ENCODE measurements around the gene ZNF853. TPM values are rescaled to one million over a fixed set of nuclear protein-coding genes. Genes with fewer than 3 reads are reported as not detected.
A peak's percentile ranks its signal among the peaks of the same experiment; 100 is the strongest.
"Not testable (repeated sequence)": the region's sequence is repeated elsewhere in the genome, so short reads cannot be mapped to it uniquely, and the experiment has no call there.

ZNF853 gene
- 1 to 10 TPM; 2.2 to 3.5 (median 3.0) TPM for total RNA-seq

DNA sequence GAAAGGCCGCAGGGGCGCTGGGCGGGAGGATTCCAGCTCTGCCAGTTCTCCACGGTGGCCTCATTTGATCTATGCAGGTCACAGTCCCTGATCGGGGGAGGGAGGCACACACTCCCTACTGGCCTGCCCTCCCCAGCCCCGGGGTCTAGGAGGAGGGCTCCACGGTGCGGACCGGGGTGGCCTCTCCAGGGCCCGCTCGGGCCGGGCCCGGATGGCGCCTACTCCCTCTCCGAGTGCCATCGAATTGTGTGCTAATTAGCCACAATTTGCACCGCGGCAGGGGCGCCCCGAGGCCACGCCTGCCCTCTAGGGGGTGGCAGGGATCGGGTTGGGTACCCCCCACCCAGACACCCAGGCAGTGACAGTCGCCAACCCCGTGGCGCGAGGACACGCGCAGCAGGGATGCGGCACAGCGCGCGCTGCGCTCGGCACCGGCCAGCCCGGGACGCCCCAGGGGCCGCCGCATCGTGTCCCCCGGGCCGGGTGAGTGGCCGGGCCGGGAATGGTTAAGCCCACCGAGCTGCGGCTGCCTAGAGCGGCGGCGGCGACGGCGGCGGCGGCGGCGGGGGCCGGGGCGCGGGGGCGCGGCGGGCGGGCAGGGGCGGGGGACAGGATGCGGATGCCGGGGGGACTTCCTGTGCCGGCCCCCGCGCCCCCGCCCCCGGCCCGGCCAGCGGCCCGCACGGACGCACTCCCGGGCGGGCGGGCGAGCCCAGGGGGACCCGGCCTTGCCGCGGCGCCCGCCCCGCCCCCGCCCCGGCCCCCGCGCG lies at the start of gene ZNF853:
ZNF853 (plus strand) TSS at position 658 of the 770 bp plus-strand sequence. CDS start 565 bp downstream, outside the sequence.
- no peaks in the 10 kb centered on the region for H3K36me3 Mint-ChIP-seq (ENCODE audit: insufficient read depth)
- peak within 1 kb of the TSS; percentile 78 for H3K4me3 Mint-ChIP-seq
- H3K27me3 Mint-ChIP-seq (ENCODE audit: low read depth), result peaks cover 7% of the 10 kb centered on the region
- ATAC-seq (peak; percentile 59 to 65), DNase-seq (no peak)
- H3K9me3 Mint-ChIP-seq, result no peaks in the 10 kb centered on the region
- peaks cover 15% of the 10 kb centered on the region for H3K4me1 Mint-ChIP-seq (ENCODE audit: low read depth)

DNA sequence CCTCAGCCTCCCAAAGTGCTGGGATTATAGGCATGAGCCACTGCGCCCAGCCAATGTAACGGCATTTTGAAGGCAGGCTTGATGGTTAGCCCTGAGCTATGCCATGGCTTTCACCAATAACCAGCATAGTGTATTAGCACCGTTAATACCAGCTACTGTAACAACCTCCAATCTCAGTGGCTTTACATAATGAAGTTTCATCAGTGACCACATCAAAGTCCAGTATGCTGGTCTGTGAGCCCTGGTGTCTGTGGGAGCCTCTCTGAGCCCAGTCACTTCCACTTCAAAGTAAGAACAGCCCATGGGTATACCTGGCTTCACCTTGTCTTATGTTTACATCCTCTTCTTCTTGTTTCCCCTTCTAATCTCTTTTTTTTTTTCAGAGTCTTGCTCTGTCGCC lies 49.8 kb upstream of the ZNF853 start:
- DNase-seq (no peak), ATAC-seq (no peak)
- Mint-ChIP-seq H3K36me3 (ENCODE audit: insufficient read depth) (no peaks in the 10 kb centered on the region), H3K27me3 (ENCODE audit: low read depth) (peaks cover 2% of the 10 kb centered on the region), H3K4me1 (ENCODE audit: low read depth) (no peaks in the 10 kb centered on the region), H3K9me3 (no peaks in the 10 kb centered on the region), H3K4me3 (no peak overlapping the region)

DNA sequence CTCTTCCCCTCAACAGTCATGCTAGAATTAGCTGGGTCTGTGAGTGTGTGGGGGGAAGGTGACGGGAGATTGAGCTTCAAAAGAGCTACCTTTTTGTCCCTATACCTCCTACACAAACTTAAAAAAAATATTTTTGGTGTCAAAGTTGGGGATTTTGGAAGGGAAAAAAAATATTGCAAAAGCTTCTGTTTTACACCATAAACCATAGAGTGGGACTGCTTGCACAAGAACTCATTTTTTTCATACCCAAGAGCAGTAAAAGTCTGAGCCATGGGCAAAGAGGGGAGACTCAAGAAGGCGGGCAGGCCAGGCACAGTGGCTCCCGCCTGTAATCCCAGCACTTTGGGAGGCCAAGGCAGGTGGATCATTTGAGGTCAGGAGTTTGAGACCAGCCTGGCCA lies 47.5 kb upstream of the ZNF853 start:
- H3K27me3 Mint-ChIP-seq (ENCODE audit: low read depth), result peaks cover 6% of the 10 kb centered on the region
- H3K36me3 Mint-ChIP-seq (ENCODE audit: insufficient read depth), result no peaks in the 10 kb centered on the region
- no peak for DNase-seq
- no peak overlapping the region for H3K4me3 Mint-ChIP-seq
- no peaks in the 10 kb centered on the region for H3K4me1 Mint-ChIP-seq (ENCODE audit: low read depth)
- H3K9me3 Mint-ChIP-seq, result no peaks in the 10 kb centered on the region
- no peak for ATAC-seq

DNA sequence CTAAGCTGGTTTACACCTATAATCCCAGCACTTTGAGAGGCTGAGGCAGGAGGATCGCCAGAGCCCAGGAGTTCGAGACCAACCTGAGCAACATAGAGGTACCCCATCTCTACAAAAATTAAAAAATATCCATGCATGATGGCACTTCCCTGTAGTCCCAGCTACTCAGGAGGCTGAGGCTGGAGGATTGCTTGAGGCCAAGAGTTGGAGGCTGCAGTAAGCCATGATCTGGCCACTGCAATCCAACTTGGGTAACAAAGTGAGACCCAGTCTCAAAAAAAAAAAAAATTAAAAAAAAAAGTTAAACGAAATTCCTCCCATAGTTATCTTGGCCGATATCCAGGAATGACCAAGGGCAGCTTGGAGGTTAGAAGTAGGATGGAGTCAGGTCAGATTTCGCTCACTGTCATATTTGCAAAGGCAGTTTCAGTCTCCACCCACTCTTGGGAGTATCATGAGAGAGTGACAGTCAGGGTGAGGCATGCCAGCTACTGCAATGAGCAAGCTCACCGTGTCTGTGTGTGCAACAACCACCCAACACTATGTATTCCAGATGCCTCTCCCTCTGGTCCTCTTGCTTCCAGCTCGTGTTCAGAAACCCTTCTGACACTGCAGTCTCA lies 44.1 kb upstream of the ZNF853 start:
- no peaks in the 10 kb centered on the region for H3K36me3 Mint-ChIP-seq (ENCODE audit: insufficient read depth)
- H3K9me3 Mint-ChIP-seq, result no peaks in the 10 kb centered on the region
- DNase-seq, result no peak
- H3K4me1 Mint-ChIP-seq (ENCODE audit: low read depth), result no peaks in the 10 kb centered on the region
- peak in 1 of 2 donors; percentile 50 for ATAC-seq
- H3K27me3 Mint-ChIP-seq (ENCODE audit: low read depth), result peaks cover 7% of the 10 kb centered on the region
- H3K4me3 Mint-ChIP-seq, result no peak overlapping the region

DNA sequence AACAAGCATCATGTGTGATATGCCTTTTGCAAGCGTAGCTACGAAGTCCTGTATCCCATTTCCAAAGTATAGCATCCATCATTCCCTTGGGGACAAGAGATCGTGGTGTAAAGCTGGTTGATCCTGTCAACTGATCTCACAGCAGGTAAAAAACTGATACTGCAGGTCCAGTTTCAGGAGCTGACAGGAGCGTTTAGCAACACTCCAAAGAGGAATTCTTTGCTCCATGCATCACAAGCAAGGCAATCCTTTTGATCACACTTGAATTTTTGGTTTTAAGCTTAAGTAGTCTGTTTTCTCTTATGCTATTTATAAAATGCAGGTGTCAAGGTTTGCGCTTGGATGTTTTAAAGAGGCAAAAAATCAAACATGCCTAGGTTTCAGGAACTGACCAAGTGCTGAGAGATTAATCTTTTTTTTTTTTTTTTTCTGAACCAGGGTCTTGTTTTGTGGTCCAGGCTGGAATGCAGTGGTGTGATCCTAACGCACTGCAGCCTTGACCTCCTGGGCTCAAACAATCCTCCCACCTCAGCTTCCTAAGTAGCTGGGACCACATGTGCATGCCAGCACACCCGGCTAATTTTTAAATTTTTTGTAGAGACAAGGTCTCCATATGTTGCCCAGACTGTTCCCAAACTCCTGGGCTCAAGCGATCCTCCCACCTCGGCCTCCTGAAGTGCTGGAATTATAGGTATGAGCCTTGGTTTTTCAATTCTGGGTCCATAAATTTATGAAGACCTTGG lies 40.0 kb upstream of the ZNF853 start:
- no peak for DNase-seq
- Mint-ChIP-seq H3K4me1 (ENCODE audit: low read depth) (no peaks in the 10 kb centered on the region), H3K27me3 (ENCODE audit: low read depth) (peaks cover 5% of the 10 kb centered on the region), H3K4me3 (no peak overlapping the region), H3K36me3 (ENCODE audit: insufficient read depth) (no peaks in the 10 kb centered on the region), H3K9me3 (no peaks in the 10 kb centered on the region)
- no peak for ATAC-seq

DNA sequence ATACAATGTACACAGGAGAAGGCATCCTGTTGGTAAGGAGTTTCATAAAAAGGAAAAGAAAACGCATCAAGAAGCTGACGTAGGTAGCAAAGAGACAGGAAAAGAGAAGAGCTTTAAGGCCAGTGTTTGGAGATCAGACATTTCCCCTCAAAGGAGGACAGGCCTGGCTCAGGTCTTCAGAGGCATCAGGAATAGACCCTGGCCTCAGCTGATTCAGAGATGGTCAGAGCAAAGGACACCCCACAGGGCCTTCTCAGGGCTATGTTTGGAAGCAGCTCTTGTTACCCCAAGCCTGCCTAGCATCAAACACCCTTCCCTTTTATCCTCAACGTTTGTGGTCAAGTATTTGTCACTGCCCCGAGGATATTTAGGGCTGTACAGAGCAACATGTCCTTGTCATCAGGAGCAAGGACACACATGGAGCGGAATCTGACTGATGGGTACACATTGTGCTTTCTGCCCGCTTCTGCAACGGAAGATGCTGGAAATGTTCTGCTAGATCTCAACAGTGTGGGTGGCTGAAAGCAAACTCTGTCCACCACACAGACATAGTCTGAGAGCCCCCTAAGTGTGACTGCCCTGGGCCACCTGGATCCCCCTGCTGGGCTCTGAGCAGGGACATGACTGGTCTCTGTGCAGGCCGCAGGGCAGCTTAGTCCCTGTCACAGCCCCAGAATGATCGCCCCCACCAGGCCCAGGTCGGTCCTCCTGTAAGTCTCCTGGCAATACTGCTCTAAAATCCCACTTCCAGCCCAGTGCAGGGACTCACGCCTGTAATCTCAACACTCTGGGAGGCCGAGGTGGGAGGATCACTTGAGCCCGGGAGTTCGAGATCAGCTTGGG lies 39.2 kb upstream of the ZNF853 start:
- no peak for ATAC-seq
- Mint-ChIP-seq H3K4me1 (ENCODE audit: low read depth) (no peaks in the 10 kb centered on the region), H3K27me3 (ENCODE audit: low read depth) (peaks cover 5% of the 10 kb centered on the region), H3K9me3 (no peaks in the 10 kb centered on the region), H3K4me3 (peak overlapping the region; percentile 70), H3K36me3 (ENCODE audit: insufficient read depth) (peaks cover 3% of the 10 kb centered on the region)
- DNase-seq, result no peak

DNA sequence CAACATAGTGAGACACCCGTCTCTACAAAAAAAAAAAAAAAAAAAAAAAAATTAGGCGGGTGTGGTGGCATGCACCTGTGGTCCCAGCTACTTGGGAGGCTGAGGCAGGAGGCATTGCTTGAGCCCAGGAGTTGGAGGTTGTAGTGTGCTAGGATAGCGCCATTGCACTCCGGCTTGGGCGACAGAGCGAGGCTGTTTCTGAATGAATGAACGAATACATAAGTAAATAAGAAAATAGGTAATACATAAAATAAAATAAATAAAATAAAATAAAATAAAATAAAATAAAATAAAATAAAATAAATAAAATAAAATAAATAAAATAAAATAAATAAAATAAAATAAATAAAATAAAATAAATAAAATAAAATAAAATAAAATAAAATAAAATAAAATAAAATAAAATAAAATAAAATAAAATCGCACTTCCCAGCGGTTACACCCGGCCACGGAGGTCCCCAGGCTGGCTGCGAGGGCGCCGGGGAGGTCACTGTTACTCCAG lies 38.5 kb upstream of the ZNF853 start:
- not testable (repeated sequence) for DNase-seq; H3K36me3 Mint-ChIP-seq (ENCODE audit: insufficient read depth); ATAC-seq; H3K9me3 Mint-ChIP-seq; H3K4me1 Mint-ChIP-seq (ENCODE audit: low read depth); H3K27me3 Mint-ChIP-seq (ENCODE audit: low read depth)
- H3K4me3 Mint-ChIP-seq, result peak overlapping the region; percentile 89

DNA sequence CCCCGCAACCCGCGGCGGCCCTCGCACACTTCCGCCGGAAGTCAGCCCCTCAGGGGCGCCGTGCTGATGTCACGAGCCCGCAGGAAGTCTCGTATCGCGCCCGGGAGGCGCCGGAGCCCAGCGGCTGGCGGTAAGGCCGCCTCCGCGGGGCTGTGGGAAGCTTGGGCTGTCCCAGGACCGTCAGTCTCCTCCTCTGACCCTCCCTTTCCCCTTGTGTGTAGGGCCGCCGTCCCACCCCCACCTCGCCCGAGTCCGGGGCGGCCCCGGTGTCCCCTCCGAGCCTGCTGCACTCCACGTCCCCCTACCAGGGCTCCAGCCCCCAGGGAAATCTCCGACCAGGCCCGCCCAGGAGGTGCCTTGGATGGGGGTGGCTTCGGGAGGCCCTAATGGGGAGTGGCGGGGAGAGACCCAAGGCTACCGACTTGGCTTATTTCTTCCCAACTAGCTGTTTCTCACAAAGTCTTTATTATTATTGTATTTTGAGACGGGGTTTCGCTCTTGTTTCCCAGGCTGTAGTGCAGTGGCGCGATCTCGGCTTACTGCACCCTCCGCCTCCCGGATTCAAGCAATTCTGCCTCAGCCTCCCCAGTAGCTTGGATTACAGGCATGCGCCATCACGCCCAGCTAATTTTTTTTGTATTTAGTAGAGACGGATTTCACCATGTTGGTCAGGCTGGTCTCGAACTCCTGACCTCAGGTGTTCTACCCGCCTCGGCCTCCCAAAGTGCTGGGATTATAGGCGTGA lies 37.9 kb upstream of the ZNF853 start, which contains the start of gene ZDHHC4:
ZDHHC4 (plus strand) TSS at position 86 of the 745 bp plus-strand sequence. CDS start 3,108 bp downstream, outside the sequence.
- Mint-ChIP-seq H3K27me3 (ENCODE audit: low read depth) (peaks cover 5% of the 10 kb centered on the region), H3K9me3 (no peaks in the 10 kb centered on the region), H3K4me1 (ENCODE audit: low read depth) (no peaks in the 10 kb centered on the region), H3K4me3 (peak within 1 kb of the TSS; percentile 89), H3K36me3 (ENCODE audit: insufficient read depth) (peaks cover 12% of the 10 kb centered on the region)
- DNase-seq (peak; percentile 81), ATAC-seq (peak; percentile 98)

DNA sequence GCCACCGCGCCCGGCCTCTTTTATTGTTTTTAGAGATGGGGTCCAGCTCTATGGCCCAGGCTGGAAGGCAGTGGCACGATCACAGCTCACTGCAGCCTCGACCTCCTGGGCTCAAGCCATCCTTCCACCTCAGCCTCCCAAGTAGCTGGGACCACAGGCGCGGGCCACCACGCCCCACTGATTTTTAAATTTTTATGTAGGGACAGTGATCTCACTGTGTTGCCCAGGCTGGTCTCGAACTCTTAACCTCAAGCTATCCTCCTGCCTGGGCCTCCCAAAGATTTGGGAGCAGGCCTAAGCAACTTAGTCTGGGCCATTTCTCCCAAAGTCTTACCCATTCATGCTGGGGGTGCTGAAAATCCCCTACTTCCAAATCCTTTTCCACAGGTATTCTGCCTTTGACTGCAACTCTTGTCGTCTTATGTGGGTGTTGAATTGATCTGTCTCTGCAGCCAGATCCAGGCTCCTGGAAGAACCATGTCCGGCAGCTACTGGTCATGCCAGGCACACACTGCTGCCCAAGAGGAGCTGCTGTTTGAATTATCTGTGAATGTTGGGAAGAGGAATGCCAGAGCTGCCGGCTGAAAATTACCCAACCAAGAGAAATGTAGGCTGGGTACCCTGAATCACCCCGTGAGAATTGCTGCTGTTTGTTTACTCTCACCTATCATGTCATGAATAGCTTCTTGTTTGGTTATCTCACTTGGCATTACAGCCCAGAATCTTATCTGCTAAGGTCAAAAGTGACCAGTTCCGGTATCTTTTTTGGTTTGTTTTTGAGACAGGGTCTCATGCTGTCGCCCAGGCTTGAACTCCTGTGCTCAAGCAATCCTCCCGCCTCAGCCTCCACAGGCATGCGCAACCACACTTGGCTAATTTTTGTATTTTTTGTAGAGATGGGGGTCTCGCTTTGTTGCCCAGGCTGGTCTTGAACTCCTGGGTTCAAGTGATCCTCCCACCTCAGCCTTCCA lies 37.0 kb upstream of the ZNF853 start:
- ATAC-seq, result no peak
- Mint-ChIP-seq H3K4me1 (ENCODE audit: low read depth) (no peaks in the 10 kb centered on the region), H3K36me3 (ENCODE audit: insufficient read depth) (peaks cover 12% of the 10 kb centered on the region), H3K4me3 (peak overlapping the region; percentile 89), H3K27me3 (ENCODE audit: low read depth) (no peaks in the 10 kb centered on the region), H3K9me3 (no peaks in the 10 kb centered on the region)
- DNase-seq, result no peak

DNA sequence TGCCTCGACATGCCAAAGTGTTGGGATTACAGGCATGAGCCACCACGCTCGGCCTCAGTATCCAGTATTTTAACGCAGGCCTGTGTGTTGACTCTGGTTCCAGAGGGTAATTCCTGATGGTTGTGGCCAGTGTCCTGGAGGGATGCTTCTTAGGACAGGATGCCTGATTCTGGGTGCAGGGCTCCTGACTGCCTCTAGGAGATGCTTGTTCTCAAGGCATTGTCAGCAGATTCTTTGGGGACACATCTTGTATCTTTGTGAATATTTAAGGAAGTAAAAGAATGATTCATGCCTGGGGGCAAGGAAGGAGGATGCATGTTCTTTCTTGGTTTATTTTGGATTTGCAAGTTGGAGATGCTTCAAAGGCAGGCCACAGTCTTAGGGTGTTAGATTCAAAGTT lies 36.0 kb upstream of the ZNF853 start:
- Mint-ChIP-seq H3K27me3 (ENCODE audit: low read depth) (no peaks in the 10 kb centered on the region), H3K4me3 (peak overlapping the region; percentile 89), H3K4me1 (ENCODE audit: low read depth) (no peaks in the 10 kb centered on the region), H3K9me3 (no peaks in the 10 kb centered on the region), H3K36me3 (ENCODE audit: insufficient read depth) (peaks cover 15% of the 10 kb centered on the region)
- ATAC-seq (no peak), DNase-seq (no peak)

DNA sequence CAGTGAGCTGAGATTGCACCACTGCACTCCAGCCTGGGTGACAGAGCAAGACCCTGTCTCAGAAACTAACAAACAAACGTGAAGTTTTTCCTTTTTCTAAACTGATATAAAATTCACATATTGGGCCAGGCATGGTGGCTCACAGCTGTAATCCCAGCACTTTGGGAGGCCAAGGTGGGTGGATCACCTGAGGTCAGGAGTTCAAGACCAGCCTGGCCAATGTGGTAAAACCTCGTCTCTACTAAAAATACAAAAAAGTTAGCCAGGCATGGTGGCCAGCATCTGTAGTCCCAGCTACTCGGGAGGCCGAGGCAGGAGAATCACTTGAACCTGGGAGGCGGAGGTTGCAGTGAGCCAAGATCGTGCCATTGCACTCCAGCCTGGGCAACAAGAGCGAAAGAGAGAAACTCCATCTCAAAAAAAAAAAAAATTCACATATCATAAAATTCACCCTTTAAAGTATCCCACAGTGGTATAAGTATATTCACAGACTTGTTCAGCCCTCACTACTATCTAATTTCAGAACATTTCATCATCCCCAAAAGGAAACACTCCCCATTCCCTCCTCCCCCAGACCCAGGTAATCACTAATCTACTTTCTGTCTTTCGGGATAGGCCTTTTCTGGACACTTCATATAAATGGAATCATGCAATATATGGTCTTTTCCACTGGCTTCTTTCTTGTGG lies 29.5 kb upstream of the ZNF853 start:
- H3K4me3 Mint-ChIP-seq; H3K9me3 Mint-ChIP-seq; H3K27me3 Mint-ChIP-seq (ENCODE audit: low read depth); H3K4me1 Mint-ChIP-seq (ENCODE audit: low read depth); ATAC-seq; DNase-seq: not testable (repeated sequence)
- H3K36me3 Mint-ChIP-seq (ENCODE audit: insufficient read depth), result peaks cover 25% of the 10 kb centered on the region

DNA sequence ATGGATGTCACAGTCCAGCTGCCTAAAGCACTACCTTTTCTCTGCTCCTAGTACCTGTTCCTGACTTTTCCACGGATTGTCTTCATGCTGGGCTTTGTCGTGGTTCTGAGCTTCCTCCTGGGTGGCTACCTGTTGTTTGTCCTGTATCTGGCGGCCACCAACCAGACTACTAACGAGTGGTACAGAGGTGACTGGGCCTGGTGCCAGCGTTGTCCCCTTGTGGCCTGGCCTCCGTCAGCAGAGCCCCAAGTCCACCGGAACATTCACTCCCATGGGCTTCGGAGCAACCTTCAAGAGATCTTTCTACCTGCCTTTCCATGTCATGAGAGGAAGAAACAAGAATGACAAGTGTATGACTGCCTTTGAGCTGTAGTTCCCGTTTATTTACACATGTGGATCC lies 26.8 kb upstream of the ZNF853 start:
- Mint-ChIP-seq H3K36me3 (ENCODE audit: insufficient read depth) (peaks cover 21% of the 10 kb centered on the region), H3K27me3 (ENCODE audit: low read depth) (no peaks in the 10 kb centered on the region), H3K9me3 (no peaks in the 10 kb centered on the region), H3K4me3 (peak overlapping the region; percentile 73), H3K4me1 (ENCODE audit: low read depth) (peaks cover 21% of the 10 kb centered on the region)
- ATAC-seq (no peak), DNase-seq (no peak)
